ENCODE measurements around the gene GAB2.

GAB2 gene

DNA sequence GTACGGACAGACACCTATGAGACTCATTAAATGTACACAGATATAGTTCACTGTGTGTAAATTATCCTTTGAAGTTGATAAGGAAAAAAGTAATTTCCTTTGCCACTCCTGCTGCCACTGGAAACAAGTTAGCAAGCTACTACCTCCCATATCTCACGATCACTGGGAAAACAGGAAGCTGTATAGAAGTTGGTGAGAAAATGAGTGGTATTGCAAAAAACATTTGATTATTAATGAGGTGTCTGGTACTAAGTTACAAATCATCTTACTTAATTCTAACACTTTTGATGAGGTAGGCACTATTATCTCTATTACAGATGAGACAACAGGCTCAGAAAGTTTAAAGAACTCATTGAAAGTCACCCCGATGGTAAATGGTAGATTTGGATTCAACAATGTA, 68.5 kb downstream of the GAB2 start:
- FAIRE-seq (no peak), DNase-seq (ENCODE audit: extremely low spot score, insufficient read length, low read depth) (no peak)

DNA sequence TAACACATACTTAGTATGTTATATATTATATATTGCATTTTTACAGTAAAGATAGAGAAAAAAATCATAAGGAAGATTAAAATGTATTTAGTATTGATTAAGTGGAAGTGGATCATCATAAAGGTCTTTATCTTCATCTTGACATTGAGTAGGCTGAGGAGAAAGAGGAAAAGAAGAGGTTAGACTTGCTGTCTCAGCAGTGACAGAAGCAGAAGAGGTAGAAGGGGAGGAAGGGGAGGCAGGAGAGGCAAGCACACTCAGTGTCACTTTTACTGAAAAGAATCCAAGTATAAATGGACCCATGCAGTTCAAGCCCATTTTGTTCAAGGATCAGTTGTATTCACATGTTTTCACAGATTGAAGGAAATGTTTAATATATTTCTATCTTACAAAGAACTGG, 69.7 kb downstream of the GAB2 start:
- DNase-seq (ENCODE audit: extremely low spot score, insufficient read length, low read depth) = no peak
- FAIRE-seq = no peak

DNA sequence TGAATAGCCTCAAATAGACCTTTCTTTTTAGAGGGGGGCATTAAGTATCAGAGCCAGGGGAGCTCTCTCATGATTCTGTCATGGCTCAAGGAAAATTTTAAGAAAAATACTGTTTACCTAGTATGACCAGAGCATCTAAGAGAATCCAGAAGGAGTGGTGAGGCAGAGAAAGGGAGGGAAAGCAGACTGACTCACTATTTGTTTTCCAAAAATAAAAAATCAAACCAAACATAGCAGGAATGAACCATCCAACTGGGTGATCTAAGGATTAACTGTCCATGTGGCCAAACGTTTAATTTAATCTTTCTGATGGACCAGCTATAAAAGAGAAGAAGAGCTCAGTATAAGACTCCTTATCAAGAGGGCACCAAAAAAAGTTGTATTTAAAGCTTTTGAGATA, 70.8 kb downstream of the GAB2 start:
- DNase-seq (ENCODE audit: extremely low spot score, insufficient read length, low read depth) (no peak), FAIRE-seq (no peak)

DNA sequence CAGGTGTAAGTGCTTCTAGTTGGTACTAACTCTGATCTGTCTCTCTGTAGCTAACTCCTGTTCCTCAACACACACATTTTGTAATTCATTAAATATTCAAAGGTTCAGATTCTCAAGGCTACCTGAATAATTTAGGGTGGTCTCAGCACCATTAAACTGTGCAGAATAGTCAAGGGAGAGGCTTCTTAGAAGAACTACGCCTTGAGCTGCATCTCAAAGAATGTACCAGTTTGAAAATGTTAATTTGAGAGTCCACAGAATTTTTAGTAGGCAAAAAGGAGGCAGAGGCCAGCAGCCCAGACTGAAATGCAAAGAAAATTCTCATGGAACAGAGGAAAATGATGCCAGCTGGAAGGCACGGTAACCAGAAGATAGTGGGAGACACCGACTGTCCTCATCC, 72.2 kb downstream of the GAB2 start:
- FAIRE-seq (no peak), DNase-seq (ENCODE audit: extremely low spot score, insufficient read length, low read depth) (no peak)

- FAIRE-seq = no peak
- DNase-seq (ENCODE audit: extremely low spot score, insufficient read length, low read depth) = no peak
Observed at GRCh38 chr11:78344676-78345075, 72.9 kb downstream of the GAB2 start.

- FAIRE-seq = no peak
Observed at GRCh38 chr11:78344094-78344493, 73.5 kb downstream of the GAB2 start.

DNA sequence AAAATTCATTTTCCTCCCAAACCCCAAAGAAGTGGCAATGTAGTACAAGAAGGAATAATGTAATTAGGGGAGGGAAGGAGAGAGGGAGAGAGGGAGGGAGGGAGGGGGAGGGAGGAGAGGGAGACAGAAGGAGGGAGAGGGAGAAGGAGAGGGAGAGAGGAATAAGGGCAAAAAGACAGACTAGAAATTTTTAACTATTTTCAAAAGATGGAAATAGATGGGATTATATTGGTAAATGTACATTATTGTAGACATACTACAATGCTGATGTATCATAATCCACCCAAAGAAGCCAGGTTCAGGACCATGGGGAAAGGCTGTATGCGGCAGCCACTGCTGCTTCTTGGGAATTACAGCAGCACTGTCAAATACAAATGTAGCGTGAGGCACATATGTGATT, 74.3 kb downstream of the GAB2 start:
- no peak for FAIRE-seq
- DNase-seq (ENCODE audit: extremely low spot score, insufficient read length, low read depth) = no peak

More at GRCh38 chr11:78344094-78344493, 73.5 kb downstream of the GAB2 start:
- no peak for DNase-seq (ENCODE audit: extremely low spot score, insufficient read length, low read depth)

GRCh38 chr11:78341841-78342240, 75.8 kb downstream of the GAB2 start:
- no peak for FAIRE-seq
- DNase-seq (ENCODE audit: extremely low spot score, insufficient read length, low read depth) = no peak

GRCh38 chr11:78340530-78340929, 77.1 kb downstream of the GAB2 start:
- DNase-seq (ENCODE audit: extremely low spot score, insufficient read length, low read depth) = no peak
- FAIRE-seq = no peak

DNA sequence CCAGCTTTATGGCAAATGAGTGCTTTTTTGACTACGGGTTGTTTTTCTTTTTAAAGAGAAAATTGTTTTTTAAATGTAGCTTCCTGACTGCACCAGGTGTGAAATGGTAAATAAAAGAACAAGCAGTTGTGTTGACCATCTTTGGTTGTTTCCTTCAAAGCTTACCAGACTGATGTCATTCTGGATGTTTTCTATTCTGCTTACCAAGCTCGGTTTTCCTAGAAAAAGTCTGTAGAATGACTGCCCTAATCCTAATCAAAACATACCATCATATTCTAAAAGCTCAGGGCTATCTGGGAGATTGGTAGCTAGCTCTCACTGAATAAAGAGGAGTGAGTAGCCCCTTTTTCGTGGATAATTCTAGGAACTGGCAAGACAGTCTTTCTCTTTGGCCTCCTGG, 77.7 kb downstream of the GAB2 start:
- DNase-seq (ENCODE audit: extremely low spot score, insufficient read length, low read depth) (no peak), FAIRE-seq (no peak)

DNA sequence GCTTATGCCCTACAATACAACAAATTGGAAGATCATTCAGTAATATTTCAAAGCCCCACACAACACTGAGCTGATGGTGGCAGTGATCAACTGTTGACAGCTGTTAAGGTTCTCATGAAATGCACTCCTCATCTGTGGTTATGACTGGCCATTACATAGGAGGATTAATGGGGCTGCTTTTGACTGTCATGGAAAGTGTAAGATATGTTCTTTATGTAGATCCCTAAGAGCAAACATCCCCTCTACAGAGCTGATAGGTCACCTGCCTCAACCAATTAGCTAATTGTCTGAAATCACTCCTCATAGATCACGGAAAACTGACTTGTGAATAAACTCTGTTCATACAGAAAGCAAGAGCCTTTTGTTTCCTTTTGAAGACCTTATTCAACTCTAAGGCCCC, 78.1 kb downstream of the GAB2 start:
- FAIRE-seq (no peak), DNase-seq (ENCODE audit: extremely low spot score, insufficient read length, low read depth) (no peak)

GRCh38 chr11:78338702-78339101, 78.9 kb downstream of the GAB2 start:
- no peak for FAIRE-seq

DNA sequence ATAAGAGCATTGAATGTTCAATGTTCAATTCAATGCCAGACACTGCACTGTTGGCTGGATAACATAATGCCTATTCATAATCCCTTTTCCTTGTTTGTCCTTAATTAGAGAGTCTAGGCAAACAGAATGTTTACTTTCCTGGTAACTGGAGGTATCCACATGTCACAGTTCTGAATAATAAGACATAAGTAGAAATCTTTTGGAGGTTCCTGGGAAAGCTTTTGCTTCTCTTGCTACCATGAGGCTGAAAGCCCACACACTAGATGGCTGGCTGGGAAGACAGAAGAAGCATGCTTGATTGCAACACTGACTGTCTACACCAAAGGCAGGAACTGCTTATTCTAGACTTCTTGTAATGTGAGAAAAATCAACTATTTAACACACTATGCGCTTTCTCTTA, 79.5 kb downstream of the GAB2 start:
- DNase-seq (ENCODE audit: extremely low spot score, insufficient read length, low read depth) = no peak
- no peak for FAIRE-seq

More at GRCh38 chr11:78338702-78339101, 78.9 kb downstream of the GAB2 start:
- no peak for DNase-seq (ENCODE audit: extremely low spot score, insufficient read length, low read depth)

DNA sequence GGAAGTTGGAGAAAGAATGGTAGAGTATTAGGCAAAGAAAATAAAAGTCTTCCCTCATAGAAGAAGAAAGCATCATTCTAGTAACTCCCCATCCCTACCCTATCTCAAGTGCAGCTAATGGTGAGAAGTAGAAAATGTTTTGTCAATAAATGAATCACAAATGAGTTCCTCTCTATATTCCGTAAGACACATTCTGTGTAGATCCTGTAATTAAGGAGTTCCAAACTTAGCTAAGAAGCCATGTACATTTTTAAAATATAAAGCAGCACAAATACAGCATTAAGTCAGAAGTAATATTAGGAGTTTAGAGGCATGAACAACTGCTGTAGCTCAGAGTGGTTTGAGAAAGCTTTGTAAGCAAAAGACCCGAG, 80.1 kb downstream of the GAB2 start:
- FAIRE-seq = no peak
- no peak for DNase-seq (ENCODE audit: extremely low spot score, insufficient read length, low read depth)

GRCh38 chr11:78336877-78337553, 80.6 kb downstream of the GAB2 start:
- DNase-seq (ENCODE audit: extremely low spot score, insufficient read length, low read depth) (no peak), FAIRE-seq (no peak)

DNA sequence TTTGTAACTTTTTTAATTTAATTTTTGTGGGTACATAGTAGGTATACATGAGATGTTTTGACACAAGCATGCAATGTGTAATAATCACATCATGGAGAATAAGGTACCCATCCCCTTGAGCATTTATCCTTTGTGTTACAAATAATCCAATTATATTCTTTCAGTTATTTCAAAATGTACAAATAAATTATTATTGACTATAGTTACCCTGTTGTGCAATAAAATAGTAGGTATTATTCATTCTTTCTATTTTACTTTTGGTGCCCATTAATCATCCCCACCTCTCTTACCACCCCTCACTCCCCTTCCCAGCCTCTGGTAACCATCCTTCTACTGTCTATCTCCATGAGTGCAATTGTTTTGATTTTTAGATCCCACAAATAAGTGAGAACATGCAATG, 83.5 kb downstream of the GAB2 start:
- DNase-seq (ENCODE audit: extremely low spot score, insufficient read length, low read depth) (no peak), FAIRE-seq (no peak)

DNA sequence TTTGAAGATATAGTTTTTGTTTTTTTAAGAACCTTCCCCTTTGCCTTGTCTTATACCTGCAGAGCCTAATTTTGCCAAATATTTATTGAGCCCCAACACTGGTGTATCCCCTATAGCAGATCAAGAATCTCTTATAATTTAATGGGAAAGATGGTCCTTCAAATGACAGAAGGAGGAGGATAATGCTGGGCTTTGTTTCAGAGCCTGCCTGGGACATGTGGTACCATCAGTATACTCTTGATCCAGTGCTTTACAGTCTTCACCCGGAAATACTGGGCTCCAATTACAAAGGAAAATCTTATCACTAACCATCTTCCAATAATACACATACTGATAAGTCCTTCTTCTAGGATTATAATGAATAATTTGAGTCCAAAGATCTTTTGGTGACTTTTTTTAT, 84.7 kb downstream of the GAB2 start:
- FAIRE-seq (no peak), DNase-seq (ENCODE audit: extremely low spot score, insufficient read length, low read depth) (no peak)

DNA sequence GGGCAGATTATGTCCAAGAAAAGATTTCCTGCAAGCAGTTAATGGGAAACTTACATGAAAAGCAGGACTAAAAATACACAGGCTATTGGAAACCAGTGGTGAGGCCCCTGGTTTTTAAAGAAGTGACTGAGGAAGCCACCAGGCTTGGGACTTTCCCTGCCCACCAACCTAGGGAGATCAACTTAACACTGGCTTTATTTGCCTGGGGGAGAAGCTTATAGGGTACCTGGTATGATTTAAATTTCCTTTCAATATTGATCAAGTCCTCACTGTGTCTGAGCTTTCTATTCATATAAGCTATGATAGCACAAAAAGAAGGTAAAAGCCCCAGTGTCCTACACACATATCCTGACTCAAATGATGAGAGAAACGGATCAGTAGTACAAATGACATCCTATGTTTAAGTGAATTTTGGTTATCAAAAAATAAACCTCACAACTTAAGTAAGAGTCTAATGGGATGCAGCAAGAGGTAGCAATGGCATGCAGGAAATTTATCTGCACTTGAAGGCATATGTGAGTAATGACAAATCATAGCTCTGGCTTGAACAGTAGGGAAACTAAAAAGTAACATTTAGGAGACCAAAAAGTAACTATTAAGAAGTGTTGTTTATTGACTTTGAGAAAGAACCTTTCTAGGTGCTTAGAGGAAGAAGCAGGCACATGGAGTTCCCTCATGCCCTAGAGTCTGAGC, 85.3 kb downstream of the GAB2 start:
- no peak for DNase-seq (ENCODE audit: extremely low spot score, insufficient read length, low read depth)
- FAIRE-seq = no peak

DNA sequence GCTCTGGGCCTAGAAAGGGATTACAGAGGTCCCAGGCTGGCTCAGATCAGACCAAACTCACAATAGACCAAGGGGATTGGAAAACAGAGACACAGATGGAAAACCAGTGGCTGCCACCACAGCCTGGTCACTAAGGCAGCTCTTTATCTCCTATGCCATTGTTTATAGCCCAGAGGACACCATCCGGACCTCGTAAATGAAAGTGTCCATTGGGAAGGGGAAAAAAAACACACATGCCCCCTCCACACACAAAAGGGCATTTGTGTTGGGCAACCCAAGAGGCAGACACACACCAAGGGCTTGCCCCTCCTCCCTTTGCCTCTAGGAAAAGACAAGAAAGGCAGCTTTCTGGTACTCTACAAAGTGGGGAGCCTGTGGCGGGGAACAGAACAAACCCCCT, 85.9 kb downstream of the GAB2 start:
- FAIRE-seq = no peak
- no peak for DNase-seq (ENCODE audit: extremely low spot score, insufficient read length, low read depth)

DNA sequence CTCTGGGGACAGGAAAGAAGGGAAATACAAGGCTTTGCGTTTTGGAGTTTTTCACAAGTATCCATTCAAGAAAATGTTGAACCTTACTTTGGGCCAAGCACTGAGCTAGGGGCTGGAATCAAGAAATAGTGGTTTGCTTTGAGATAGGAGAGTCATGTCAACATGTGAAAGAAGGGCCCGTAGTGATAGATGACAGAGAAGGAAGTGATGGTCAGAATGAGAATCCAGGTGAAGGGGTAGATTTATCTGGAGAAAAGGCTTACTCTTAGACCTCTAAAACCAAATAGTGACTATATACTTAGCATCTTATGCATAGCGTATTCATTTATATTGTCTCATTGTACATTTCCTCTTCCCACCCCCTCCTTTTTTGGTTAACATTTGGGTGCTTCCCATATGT, 87.3 kb downstream of the GAB2 start:
- DNase-seq (ENCODE audit: extremely low spot score, insufficient read length, low read depth) (no peak), FAIRE-seq (no peak)

DNA sequence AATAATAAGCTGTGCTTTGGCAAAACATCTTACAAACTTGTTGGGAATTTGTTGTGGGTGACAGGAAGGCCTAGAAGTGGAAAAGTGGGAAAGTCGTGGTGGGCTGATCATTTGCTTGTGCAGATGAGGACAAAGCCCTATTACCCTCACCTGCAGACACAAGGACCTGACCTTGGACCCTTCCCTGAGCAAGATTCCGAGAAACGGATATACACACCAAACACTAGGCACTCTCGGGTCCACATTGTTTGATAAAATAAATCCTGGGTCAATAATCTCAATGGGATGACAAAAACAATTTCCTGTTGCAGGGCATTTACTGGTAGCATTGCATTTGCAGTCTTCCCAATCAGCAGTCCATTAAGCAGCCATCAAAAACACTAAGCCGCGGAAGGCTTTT, 89.7 kb downstream of the GAB2 start:
- FAIRE-seq (no peak), DNase-seq (ENCODE audit: extremely low spot score, insufficient read length, low read depth) (no peak)

DNA sequence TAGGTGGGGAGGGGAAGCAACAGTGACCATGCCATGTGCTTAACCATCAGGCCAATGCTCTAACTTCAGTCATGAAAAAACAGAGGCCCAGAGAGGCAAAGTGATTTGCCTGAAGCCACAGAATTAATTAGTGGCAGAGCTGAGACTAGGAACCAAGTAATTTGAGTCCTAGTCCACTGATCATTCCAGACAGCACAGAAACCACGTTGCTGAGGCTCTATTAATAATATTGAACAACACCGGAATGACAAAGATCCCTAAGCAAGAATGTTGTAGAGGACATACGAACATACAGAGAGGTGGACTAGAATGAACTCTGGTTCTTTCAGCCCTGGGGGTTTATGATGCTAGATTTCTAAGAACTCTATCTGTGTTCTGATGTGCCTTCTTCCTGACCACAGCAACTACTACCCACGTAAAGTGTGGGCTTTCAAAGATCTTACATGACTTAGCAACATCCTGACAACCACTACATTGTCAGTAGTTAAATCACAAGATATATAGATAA, 92.3 kb downstream of the GAB2 start:
- no peak for FAIRE-seq

More for the DNA sequence above, 92.3 kb downstream of the GAB2 start:
- DNase-seq (ENCODE audit: extremely low spot score, insufficient read length, low read depth) = no peak
